Hepatocyte (in vitro differentiated cells): ENCODE measurements around the gene SMIM5. TPM values are rescaled to one million over a fixed set of nuclear protein-coding genes. Genes with fewer than 3 reads are reported as not detected.
"Not testable (repeated sequence)": the region's sequence is repeated elsewhere in the genome, so short reads cannot be mapped to it uniquely, and the experiment has no call there.

Source experiments
- DNase-seq: peaks from one replicate; pipeline ENCODE4 v3.0.0-alpha.2; 2016; ENCODE audit warnings: low spot score
- H2AFZ ChIP-seq: fragments of 200-600 bp; sonication (generic); 2 replicates; pipeline ENCODE4 v1.6.0; 2016; ENCODE audit warnings: antibody characterized with exemption, mild to moderate bottlenecking
- H3K27ac ChIP-seq: fragments of 200-600 bp; sonication (generic); 2 replicates; pipeline ENCODE4 v1.5.1; 2016; ENCODE audit warnings: mild to moderate bottlenecking
- H3K27me3 ChIP-seq: fragments of 200-600 bp; sonication (generic); 2 replicates; pipeline ENCODE4 v1.6.1; 2016
- H3K36me3 ChIP-seq: fragments of 200-600 bp; sonication (generic); replicated peaks from 2 replicates; pipeline ENCODE4 v1.5.1; 2016; ENCODE audit warnings: low read depth; ENCODE audit not compliant: insufficient read depth
- H3K4me1 ChIP-seq: fragments of 200-600 bp; sonication (generic); 2 replicates; pipeline ENCODE4 v1.5.1; 2016; ENCODE audit warnings: mild to moderate bottlenecking, moderate library complexity; ENCODE audit not compliant: insufficient read depth
- H3K4me2 ChIP-seq: fragments of 200-600 bp; sonication (generic); 2 replicates; pipeline ENCODE4 v1.6.0; 2016
- H3K4me3 ChIP-seq: fragments of 200-600 bp; sonication (generic); 2 replicates; pipeline ENCODE4 v1.5.1; 2016; ENCODE audit warnings: mild to moderate bottlenecking
- H3K79me2 ChIP-seq: fragments of 200-600 bp; sonication (generic); 2 replicates; pipeline ENCODE4 v1.6.0; 2017; ENCODE audit warnings: mild to moderate bottlenecking
- H3K9me2 ChIP-seq: fragments of 200-600 bp; sonication (generic); replicated peaks from 2 replicates; pipeline ENCODE4 v1.6.0; 2017; ENCODE audit warnings: mild to moderate bottlenecking; ENCODE audit not compliant: insufficient read depth
- H3K9me3 ChIP-seq: fragments of 200-600 bp; sonication (generic); 2 replicates; pipeline ENCODE4 v1.5.1; 2016; ENCODE audit warnings: low read depth, mild to moderate bottlenecking
- H4K20me1 ChIP-seq: fragments of 200-600 bp; sonication (generic); 2 replicates; pipeline ENCODE4 v1.6.0; 2016; ENCODE audit warnings: mild to moderate bottlenecking; ENCODE audit not compliant: insufficient read depth, poor library complexity, severe bottlenecking
- EZH2 ChIP-seq: fragments of 200-600 bp; sonication (generic); IDR thresholded peaks from 2 replicates; pipeline ENCODE4 v1.6.1; 2016; ENCODE audit warnings: antibody characterized with exemption, mild to moderate bottlenecking, borderline replicate concordance
- EZH2phosphoT487 ChIP-seq: fragments of 200-600 bp; sonication (generic); IDR thresholded peaks from one replicate; pipeline ENCODE4 v1.6.1; 2018; ENCODE audit warnings: antibody characterized with exemption, mild to moderate bottlenecking, low read depth, moderate library complexity; ENCODE audit not compliant: unreplicated experiment, severe bottlenecking
- WGBS: methylation state at CpG from one replicate; pipeline ENCODE4 v1.1.6; 2016; ENCODE audit warnings: low lambda C conversion rate; ENCODE audit errors: missing lambda C conversion rate; 5-methylcytosine and 5-hydroxymethylcytosine counted together
- polyA plus RNA-seq: library from polyadenylated mRNA; unstranded; fragments of >200 nt; fragmentation: Nextera tagmentation; extraction: Ambion mirVana; gene quantifications from 2 replicates; pipeline ENCODE4 v1.2.1, GENCODE V29; 2016
- total RNA-seq: library from RNA; depleted of rRNA; stranded (reverse); fragments of >200 nt; gene quantifications from 2 replicates; pipeline ENCODE4 v1.2.3, GENCODE V29; 2014
- TF ChIP-seq, protein P1 (sequence below): fragments of 200-600 bp; sonication (generic); IDR thresholded peaks from 2 replicates; pipeline ENCODE4 v1.5.1; 2016; ENCODE audit warnings: antibody characterized with exemption, mild to moderate bottlenecking; ENCODE audit not compliant: poor library complexity

Gene SMIM5
- total and polyA plus RNA-seq, 2 experiments from 2014 or later = 4.1 to 6.8 TPM

DNA sequence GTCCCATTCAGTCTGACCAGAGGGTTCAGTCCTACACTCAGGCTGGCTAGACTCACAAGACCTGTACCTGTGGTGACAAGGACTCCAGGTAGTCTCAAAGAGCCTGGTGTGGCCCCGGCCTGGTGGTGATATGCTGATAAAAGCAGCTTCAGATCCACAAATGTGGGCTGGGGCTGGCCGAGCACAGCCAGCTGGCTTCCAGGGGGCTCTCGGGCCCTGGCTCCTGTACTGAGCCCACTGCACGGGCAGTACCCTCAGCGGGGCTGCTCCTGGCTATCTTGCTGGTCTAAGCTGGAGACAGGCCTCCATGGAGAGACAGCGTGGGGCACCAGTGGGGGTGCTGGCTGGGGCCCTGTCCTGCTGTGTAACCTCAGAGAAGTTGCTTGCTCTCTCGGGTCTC lies 4.3 kb downstream of the SMIM5 start:
- H3K4me3 ChIP-seq = no peak overlapping the region
- no peaks in the 10 kb centered on the region for H3K9me2 ChIP-seq
- no peaks in the 10 kb centered on the region for H3K9me3 ChIP-seq
- H3K27ac ChIP-seq = no peak overlapping the region
- no peak overlapping the region for H2AFZ ChIP-seq
- WGBS = 92% methylated on average over 7 of the region's 7 CpGs
- H3K4me2 ChIP-seq = no peak overlapping the region
- H3K4me1 ChIP-seq = peaks cover 34% of the 10 kb centered on the region
- no peaks in the 10 kb centered on the region for H3K27me3 ChIP-seq
- H3K79me2 ChIP-seq = no peaks in the 10 kb centered on the region
- DNase-seq = no peak
- H4K20me1 ChIP-seq = no peaks in the 10 kb centered on the region
- no peaks in the 10 kb centered on the region for H3K36me3 ChIP-seq
- TF ChIP-seq, protein P1, sequence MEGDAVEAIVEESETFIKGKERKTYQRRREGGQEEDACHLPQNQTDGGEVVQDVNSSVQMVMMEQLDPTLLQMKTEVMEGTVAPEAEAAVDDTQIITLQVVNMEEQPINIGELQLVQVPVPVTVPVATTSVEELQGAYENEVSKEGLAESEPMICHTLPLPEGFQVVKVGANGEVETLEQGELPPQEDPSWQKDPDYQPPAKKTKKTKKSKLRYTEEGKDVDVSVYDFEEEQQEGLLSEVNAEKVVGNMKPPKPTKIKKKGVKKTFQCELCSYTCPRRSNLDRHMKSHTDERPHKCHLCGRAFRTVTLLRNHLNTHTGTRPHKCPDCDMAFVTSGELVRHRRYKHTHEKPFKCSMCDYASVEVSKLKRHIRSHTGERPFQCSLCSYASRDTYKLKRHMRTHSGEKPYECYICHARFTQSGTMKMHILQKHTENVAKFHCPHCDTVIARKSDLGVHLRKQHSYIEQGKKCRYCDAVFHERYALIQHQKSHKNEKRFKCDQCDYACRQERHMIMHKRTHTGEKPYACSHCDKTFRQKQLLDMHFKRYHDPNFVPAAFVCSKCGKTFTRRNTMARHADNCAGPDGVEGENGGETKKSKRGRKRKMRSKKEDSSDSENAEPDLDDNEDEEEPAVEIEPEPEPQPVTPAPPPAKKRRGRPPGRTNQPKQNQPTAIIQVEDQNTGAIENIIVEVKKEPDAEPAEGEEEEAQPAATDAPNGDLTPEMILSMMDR = no peak
- TF ChIP-seq EZH2 = no peak
- TF ChIP-seq EZH2phosphoT487 = no peak

DNA sequence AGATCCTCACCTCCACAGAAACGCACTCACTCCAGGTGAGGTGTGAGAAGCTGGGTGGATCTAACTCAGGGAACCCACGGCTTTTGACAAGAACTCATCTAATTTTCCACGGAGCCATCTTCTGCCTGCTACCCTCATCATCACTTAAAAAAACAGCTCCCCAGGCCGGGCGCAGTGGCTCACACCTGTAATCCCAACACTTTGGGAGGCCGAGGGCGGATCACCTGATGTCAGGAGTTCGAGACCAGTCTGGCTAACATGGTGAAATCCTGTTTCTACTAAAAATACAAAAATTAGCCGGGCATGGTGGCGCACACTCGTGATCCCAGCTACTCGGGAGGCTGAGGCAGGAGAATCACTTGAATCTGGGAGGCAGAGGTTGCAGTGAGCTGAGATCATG lies 4.8 kb downstream of the SMIM5 start:
- H3K4me3 ChIP-seq, H3K79me2 ChIP-seq, H4K20me1 ChIP-seq, H2AFZ ChIP-seq, H3K27ac ChIP-seq, H3K9me2 ChIP-seq, H3K36me3 ChIP-seq, H3K9me3 ChIP-seq, H3K27me3 ChIP-seq, H3K4me2 ChIP-seq, DNase-seq: not testable (repeated sequence)
- 94% methylated on average over 12 of the region's 12 CpGs for WGBS
- H3K4me1 ChIP-seq = peaks cover 35% of the 10 kb centered on the region

DNA sequence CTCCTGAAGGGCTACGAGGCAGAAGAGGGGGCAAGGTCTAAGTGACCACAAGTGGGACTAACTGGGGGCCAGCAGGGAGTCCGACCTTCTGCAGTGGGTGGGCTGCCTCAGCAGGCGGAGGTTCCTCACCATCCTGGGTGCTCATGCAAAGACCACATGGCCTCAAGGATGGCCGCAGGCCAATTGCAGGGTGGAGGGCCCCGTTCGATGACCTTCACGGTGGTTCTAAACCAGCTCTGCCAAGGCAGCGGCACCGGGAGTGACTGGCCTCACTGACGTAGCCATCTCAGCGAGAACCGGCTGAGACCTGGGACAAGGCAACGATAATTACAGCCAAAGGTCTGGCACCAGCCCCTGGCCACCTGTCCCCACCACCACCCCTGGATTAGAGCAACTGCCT lies 5.7 kb downstream of the SMIM5 start:
- Histone ChIP-seq H3K36me3 (no peaks in the 10 kb centered on the region), H3K79me2 (peaks cover 2% of the 10 kb centered on the region), H4K20me1 (no peaks in the 10 kb centered on the region), H3K9me2 (no peaks in the 10 kb centered on the region), H3K4me3 (no peak overlapping the region), H2AFZ (no peak overlapping the region), H3K4me1 (peaks cover 28% of the 10 kb centered on the region), H3K27ac (no peak overlapping the region), H3K9me3 (no peaks in the 10 kb centered on the region), H3K4me2 (no peak overlapping the region), H3K27me3 (no peaks in the 10 kb centered on the region)
- TF ChIP-seq, protein P1 = no peak
- no peak for TF ChIP-seq EZH2phosphoT487
- 97% methylated on average over 13 of the region's 13 CpGs for WGBS
- DNase-seq = no peak

DNA sequence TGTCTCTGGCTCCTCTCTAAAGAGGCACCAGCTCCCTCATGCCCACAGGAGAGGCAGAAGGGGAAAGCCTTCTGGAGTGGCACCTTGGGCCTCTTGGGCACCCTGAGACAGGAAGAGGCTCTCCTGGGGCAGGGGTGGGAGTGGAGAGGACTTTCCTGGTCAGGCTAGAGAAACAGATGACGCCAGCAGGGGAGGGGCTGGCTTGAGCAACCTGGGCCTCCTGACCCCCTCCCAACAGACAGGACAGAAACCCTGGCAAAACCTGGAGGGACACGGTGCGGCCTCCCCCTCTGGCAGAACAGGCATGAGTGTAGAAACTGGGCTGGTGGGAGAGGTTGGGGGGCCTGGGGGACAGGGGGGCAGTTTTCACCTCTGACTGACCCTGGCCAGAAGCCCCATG lies 6.1 kb downstream of the SMIM5 start:
- H3K27ac ChIP-seq = peak overlapping the region; percentile 69
- H2AFZ ChIP-seq = no peak overlapping the region
- no peak overlapping the region for H3K4me3 ChIP-seq
- no peaks in the 10 kb centered on the region for H3K9me3 ChIP-seq
- TF ChIP-seq EZH2phosphoT487 (no peak), EZH2 (no peak)
- TF ChIP-seq, protein P1 = no peak
- no peak overlapping the region for H3K4me2 ChIP-seq
- no peaks in the 10 kb centered on the region for H3K27me3 ChIP-seq
- no peaks in the 10 kb centered on the region for H4K20me1 ChIP-seq
- WGBS = 91% methylated on average over 3 of the region's 3 CpGs
- no peaks in the 10 kb centered on the region for H3K9me2 ChIP-seq
- no peak for DNase-seq
- H3K4me1 ChIP-seq = peaks cover 25% of the 10 kb centered on the region
- H3K36me3 ChIP-seq = no peaks in the 10 kb centered on the region
- peaks cover 2% of the 10 kb centered on the region for H3K79me2 ChIP-seq
